ENCODE data around the gene CYB561D2.
A peak's percentile ranks its signal among the peaks of the same experiment; 100 is the strongest.

DNA sequence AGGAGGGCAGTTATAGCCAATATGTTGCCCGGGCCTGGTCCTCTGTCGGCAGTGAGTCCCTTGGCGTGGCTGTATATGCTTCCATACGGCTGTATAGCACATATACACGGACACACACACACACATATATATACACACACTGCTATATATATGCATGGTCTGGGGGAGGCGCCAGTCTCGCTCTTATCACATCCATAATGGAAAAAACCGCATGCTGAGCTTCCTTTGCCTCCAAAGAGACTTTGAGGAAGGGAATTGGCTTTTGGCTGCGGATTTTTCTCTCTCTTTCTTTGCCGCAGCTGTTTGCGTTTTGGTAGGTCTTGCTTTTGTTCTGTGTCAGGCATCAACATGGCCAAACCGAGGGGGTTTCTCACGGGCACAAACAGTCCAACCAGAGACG lies 19.9 kb downstream of the CYB561D2 start:
- TF ChIP-seq, protein P1, sequence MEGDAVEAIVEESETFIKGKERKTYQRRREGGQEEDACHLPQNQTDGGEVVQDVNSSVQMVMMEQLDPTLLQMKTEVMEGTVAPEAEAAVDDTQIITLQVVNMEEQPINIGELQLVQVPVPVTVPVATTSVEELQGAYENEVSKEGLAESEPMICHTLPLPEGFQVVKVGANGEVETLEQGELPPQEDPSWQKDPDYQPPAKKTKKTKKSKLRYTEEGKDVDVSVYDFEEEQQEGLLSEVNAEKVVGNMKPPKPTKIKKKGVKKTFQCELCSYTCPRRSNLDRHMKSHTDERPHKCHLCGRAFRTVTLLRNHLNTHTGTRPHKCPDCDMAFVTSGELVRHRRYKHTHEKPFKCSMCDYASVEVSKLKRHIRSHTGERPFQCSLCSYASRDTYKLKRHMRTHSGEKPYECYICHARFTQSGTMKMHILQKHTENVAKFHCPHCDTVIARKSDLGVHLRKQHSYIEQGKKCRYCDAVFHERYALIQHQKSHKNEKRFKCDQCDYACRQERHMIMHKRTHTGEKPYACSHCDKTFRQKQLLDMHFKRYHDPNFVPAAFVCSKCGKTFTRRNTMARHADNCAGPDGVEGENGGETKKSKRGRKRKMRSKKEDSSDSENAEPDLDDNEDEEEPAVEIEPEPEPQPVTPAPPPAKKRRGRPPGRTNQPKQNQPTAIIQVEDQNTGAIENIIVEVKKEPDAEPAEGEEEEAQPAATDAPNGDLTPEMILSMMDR (IDR thresholded peaks at IDR 0.05 in 2 of 3, conservative IDR thresholded peaks at IDR 0.05 in 1 of 3; ENCODE audit: borderline replicate concordance in 1 of 3, insufficient read depth in 1 of 3, low read depth in 2 of 3, low read length in 2 of 3), result peak in 2 of 3 experiments; percentile 31 to 55; a peak in 5 of 6 replicates
- TF ChIP-seq YY1 (IDR thresholded peaks at IDR 0.05; ENCODE audit: extremely low read depth, insufficient replicate concordance, low read depth, low read length) (no peak), CEBPB (IDR thresholded peaks at IDR 0.05; ENCODE audit: low read depth) (no peak), ZFX (IDR thresholded peaks at IDR 0.05) (no peak), SP1 (IDR thresholded peaks at IDR 0.05; ENCODE audit: low read depth) (no peak), EZH2phosphoT487 (IDR thresholded peaks at IDR 0.05; ENCODE audit: borderline replicate concordance) (no peak), EGR1 (IDR thresholded peaks at IDR 0.05; ENCODE audit: low read depth) (no peak), ZNF274 (IDR thresholded peaks at IDR 0.05; ENCODE audit: low read depth, low read length) (no peak), POLR2A (IDR thresholded peaks at IDR 0.05; ENCODE audit: borderline replicate concordance, extremely low read depth, insufficient read depth, insufficient read length) (no peak), SIN3A (IDR thresholded peaks at IDR 0.05; ENCODE audit: low read depth) (no peak), EZH2 (IDR thresholded peaks at IDR 0.05) (no peak), TCF7L2 (IDR thresholded peaks at IDR 0.05; ENCODE audit: borderline replicate concordance, extremely low read depth, insufficient read depth, insufficient read length) (no peak)
- TF ChIP-seq, protein P2, sequence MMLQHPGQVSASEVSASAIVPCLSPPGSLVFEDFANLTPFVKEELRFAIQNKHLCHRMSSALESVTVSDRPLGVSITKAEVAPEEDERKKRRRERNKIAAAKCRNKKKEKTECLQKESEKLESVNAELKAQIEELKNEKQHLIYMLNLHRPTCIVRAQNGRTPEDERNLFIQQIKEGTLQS (IDR thresholded peaks at IDR 0.05), result no peak
- TF ChIP-seq, protein P3, sequence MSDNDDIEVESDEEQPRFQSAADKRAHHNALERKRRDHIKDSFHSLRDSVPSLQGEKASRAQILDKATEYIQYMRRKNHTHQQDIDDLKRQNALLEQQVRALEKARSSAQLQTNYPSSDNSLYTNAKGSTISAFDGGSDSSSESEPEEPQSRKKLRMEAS (IDR thresholded peaks at IDR 0.05), result no peak; the same call in 1 of the 2 replicates

Data from HCT116 (cell line).